Measurements from ENCODE around the gene CNKSR2. TPM values are rescaled to one million over a fixed set of nuclear protein-coding genes. Genes with fewer than 3 reads are reported as not detected.

CNKSR2 gene
- total RNA-seq, 1 experiment from 2014 or later = 1.5 TPM

- no peaks in the 10 kb centered on the region for H3K9me3 ChIP-seq (ENCODE audit: low read depth, low read length, poor library complexity, severe bottlenecking)
- BruUV-seq (replicated peaks) = no TSS peak
- no peak for DNase-seq (ENCODE audit: low spot score)
- ChIA-PET POLR2A (ENCODE audit: low non-redundant PET) (no interaction called here), CTCF (no interaction called here)
- H3K36me3 ChIP-seq (ENCODE audit: insufficient read depth, low read length, poor library complexity, severe bottlenecking) = no peaks in the 10 kb centered on the region
- intact Hi-C loops (cut with micrococcal nuclease; ENCODE audit: unreplicated experiment) = loop anchor here (10.0 kb wide), 1 partner anchor 845 kb away; no protein-coding TSS in a partner anchor
- H3K4me1 ChIP-seq (ENCODE audit: insufficient read depth, low read length, poor library complexity, severe bottlenecking) = no peaks in the 10 kb centered on the region
- H3K27ac ChIP-seq (ENCODE audit: low read depth, low read length, poor library complexity, severe bottlenecking) = no peak overlapping the region
- H3K27me3 ChIP-seq (replicated peaks; ENCODE audit: insufficient read depth, low read depth, low read length, poor library complexity) = peaks cover 19% of the 10 kb centered on the region
- TF ChIP-seq, protein P1, sequence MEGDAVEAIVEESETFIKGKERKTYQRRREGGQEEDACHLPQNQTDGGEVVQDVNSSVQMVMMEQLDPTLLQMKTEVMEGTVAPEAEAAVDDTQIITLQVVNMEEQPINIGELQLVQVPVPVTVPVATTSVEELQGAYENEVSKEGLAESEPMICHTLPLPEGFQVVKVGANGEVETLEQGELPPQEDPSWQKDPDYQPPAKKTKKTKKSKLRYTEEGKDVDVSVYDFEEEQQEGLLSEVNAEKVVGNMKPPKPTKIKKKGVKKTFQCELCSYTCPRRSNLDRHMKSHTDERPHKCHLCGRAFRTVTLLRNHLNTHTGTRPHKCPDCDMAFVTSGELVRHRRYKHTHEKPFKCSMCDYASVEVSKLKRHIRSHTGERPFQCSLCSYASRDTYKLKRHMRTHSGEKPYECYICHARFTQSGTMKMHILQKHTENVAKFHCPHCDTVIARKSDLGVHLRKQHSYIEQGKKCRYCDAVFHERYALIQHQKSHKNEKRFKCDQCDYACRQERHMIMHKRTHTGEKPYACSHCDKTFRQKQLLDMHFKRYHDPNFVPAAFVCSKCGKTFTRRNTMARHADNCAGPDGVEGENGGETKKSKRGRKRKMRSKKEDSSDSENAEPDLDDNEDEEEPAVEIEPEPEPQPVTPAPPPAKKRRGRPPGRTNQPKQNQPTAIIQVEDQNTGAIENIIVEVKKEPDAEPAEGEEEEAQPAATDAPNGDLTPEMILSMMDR (conservative IDR thresholded peaks at IDR 0.05; ENCODE audit: low read depth, low read length) = no peak
- no peak for TF ChIP-seq EZH2 (IDR thresholded peaks at IDR 0.05; ENCODE audit: borderline replicate concordance, low read depth, low read length, poor library complexity, severe bottlenecking)
- no peak overlapping the region for H3K4me3 ChIP-seq (ENCODE audit: low read depth, low read length, poor library complexity, severe bottlenecking)
These were observed 5.8 kb downstream of the CNKSR2 start for GRCh38 chrX:21379991-21380390.

GRCh38 chrX:21382715-21383114 is 8.5 kb downstream of the CNKSR2 start:
- no peak for DNase-seq (ENCODE audit: low spot score)
- ChIA-PET POLR2A (ENCODE audit: low non-redundant PET) (no interaction called here), CTCF (no interaction called here)
- intact Hi-C loops (cut with micrococcal nuclease; ENCODE audit: unreplicated experiment) = no loop called here
- Histone ChIP-seq H3K4me3 (ENCODE audit: low read depth, low read length, poor library complexity, severe bottlenecking) (no peak overlapping the region), H3K9me3 (ENCODE audit: low read depth, low read length, poor library complexity, severe bottlenecking) (no peaks in the 10 kb centered on the region), H3K27ac (ENCODE audit: low read depth, low read length, poor library complexity, severe bottlenecking) (no peak overlapping the region), H3K36me3 (ENCODE audit: insufficient read depth, low read length, poor library complexity, severe bottlenecking) (no peaks in the 10 kb centered on the region), H3K4me1 (ENCODE audit: insufficient read depth, low read length, poor library complexity, severe bottlenecking) (no peaks in the 10 kb centered on the region), H3K27me3 (replicated peaks; ENCODE audit: insufficient read depth, low read depth, low read length, poor library complexity) (no peaks in the 10 kb centered on the region)
- BruUV-seq (replicated peaks) = no TSS peak
- TF ChIP-seq, protein P1 (conservative IDR thresholded peaks at IDR 0.05; ENCODE audit: low read depth, low read length) = no peak
- TF ChIP-seq EZH2 (IDR thresholded peaks at IDR 0.05; ENCODE audit: borderline replicate concordance, low read depth, low read length, poor library complexity, severe bottlenecking) = no peak

GRCh38 chrX:21383546-21383945 is 9.3 kb downstream of the CNKSR2 start:
- no peak for DNase-seq (ENCODE audit: low spot score)
- intact Hi-C loops (cut with micrococcal nuclease; ENCODE audit: unreplicated experiment) = no loop called here
- Histone ChIP-seq H3K27me3 (replicated peaks; ENCODE audit: insufficient read depth, low read depth, low read length, poor library complexity) (no peaks in the 10 kb centered on the region), H3K4me3 (ENCODE audit: low read depth, low read length, poor library complexity, severe bottlenecking) (no peak overlapping the region), H3K9me3 (ENCODE audit: low read depth, low read length, poor library complexity, severe bottlenecking) (no peaks in the 10 kb centered on the region), H3K27ac (ENCODE audit: low read depth, low read length, poor library complexity, severe bottlenecking) (no peak overlapping the region), H3K4me1 (ENCODE audit: insufficient read depth, low read length, poor library complexity, severe bottlenecking) (no peaks in the 10 kb centered on the region), H3K36me3 (ENCODE audit: insufficient read depth, low read length, poor library complexity, severe bottlenecking) (no peaks in the 10 kb centered on the region)
- POLR2A ChIA-PET (ENCODE audit: low non-redundant PET) = no interaction called here
- BruUV-seq (replicated peaks) = no TSS peak
- CTCF ChIA-PET = interaction anchor here (0.7 kb wide), 1 partner anchor 13 kb away, joined by 3 read pairs; no protein-coding TSS in a partner anchor
- TF ChIP-seq, protein P1 (conservative IDR thresholded peaks at IDR 0.05; ENCODE audit: low read depth, low read length) = no peak
- no peak for TF ChIP-seq EZH2 (IDR thresholded peaks at IDR 0.05; ENCODE audit: borderline replicate concordance, low read depth, low read length, poor library complexity, severe bottlenecking)

Measured in A673 (cell line).